NT2/D1 (cell line): ENCODE results near the gene ATXN7L3.
"Not testable (repeated sequence)": the region's sequence is repeated elsewhere in the genome, so short reads cannot be mapped to it uniquely, and the experiment has no call there.

Source experiments
- DNase-seq: peaks from one replicate; pipeline ENCODE4 v3.0.0-alpha.2; 2011; ENCODE audit warnings: low read depth, low spot score
- H3K27me3 ChIP-seq: 2 replicates; pipeline ENCODE4 v1.6.0; 2011; ENCODE audit warnings: mild to moderate bottlenecking; ENCODE audit not compliant: insufficient read length, insufficient read depth
- H3K36me3 ChIP-seq: 2 replicates; pipeline ENCODE4 v1.6.1; 2011; ENCODE audit warnings: mild to moderate bottlenecking, low read length, mixed read lengths; ENCODE audit not compliant: insufficient read depth, insufficient read length
- H3K4me1 ChIP-seq: 2 replicates; pipeline ENCODE4 v1.5.1; 2011; ENCODE audit not compliant: insufficient read depth, insufficient read length
- H3K4me3 ChIP-seq: 2 replicates; pipeline ENCODE4 v1.5.1; 2011; ENCODE audit warnings: low read depth; ENCODE audit not compliant: insufficient read length
- H3K9ac ChIP-seq: 2 replicates; pipeline ENCODE4 v1.6.0; 2011; ENCODE audit warnings: low read depth; ENCODE audit not compliant: insufficient read length
- H3K9me3 ChIP-seq: 2 replicates; pipeline ENCODE4 v1.5.1; 2011; ENCODE audit warnings: mild to moderate bottlenecking, low read length; ENCODE audit not compliant: insufficient read depth
- SUZ12 ChIP-seq: IDR thresholded peaks from 2 replicates; pipeline ENCODE4 v1.6.1; 2011; ENCODE audit not compliant: insufficient read length, insufficient read depth; ENCODE audit errors: extremely low read depth
- YY1 ChIP-seq: IDR thresholded peaks from 2 replicates; pipeline ENCODE4 v1.6.1; 2011; ENCODE audit not compliant: insufficient read length, insufficient read depth
- ZNF274 ChIP-seq: IDR thresholded peaks from 2 replicates; pipeline ENCODE4 v1.6.1; 2011; ENCODE audit warnings: mild to moderate bottlenecking, low read depth, low read length

ATXN7L3 gene

DNA sequence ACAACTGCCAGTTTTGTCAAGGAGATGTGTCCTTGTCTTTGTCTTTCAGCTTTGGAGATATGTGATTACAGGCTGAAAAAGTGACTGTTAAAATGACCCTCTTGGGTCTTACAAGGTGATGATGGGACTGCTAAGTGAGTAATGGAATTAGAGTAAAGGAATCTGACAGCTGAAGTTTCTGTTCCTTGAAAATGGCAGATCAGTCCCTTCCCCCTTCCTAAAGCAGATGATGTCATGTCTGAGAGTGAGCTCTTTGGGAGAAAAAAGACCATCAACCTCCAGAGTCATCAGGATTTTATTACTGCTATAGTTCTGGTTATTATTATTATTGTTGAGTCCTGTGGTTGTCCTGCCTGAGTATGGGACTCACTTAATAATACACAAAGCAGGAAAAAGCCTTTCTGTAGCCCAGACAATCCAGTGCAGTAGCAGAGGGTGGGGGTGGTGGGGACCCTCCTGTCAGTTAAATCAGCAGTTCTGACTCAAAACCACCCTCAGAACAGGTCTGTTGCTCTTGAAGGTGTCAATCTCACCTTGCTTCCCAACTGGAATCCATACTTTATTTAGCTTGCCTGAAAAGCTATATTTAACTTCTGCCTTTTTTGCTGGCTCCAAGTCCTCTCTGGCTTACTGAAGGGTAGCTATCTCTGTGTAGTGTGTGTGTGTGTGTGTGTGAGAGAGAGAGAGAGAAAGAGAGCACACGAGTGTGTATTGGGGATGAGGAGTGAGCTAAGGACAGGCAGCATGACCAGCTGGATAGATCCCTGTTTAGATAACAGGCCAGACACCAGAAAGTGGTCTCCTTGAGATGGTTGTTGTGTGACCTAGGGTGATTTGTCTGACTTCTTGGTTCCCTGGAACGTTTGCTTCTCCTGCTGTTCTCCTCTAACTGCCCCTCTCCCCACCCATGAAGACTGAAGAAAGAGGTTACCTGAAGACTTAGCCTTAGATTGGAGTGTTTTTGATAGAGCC, 53.0 kb downstream of the ATXN7L3 start:
- no peaks in the 10 kb centered on the region for H3K9me3 ChIP-seq
- H3K27me3 ChIP-seq = no peaks in the 10 kb centered on the region
- TF ChIP-seq ZNF274 (no peak), SUZ12 (no peak)
- H3K36me3 ChIP-seq = peaks cover 61% of the 10 kb centered on the region
- H3K4me1 ChIP-seq = no peaks in the 10 kb centered on the region
- H3K4me3 ChIP-seq = no peak overlapping the region
- DNase-seq = no peak
- no peak overlapping the region for H3K9ac ChIP-seq

DNA sequence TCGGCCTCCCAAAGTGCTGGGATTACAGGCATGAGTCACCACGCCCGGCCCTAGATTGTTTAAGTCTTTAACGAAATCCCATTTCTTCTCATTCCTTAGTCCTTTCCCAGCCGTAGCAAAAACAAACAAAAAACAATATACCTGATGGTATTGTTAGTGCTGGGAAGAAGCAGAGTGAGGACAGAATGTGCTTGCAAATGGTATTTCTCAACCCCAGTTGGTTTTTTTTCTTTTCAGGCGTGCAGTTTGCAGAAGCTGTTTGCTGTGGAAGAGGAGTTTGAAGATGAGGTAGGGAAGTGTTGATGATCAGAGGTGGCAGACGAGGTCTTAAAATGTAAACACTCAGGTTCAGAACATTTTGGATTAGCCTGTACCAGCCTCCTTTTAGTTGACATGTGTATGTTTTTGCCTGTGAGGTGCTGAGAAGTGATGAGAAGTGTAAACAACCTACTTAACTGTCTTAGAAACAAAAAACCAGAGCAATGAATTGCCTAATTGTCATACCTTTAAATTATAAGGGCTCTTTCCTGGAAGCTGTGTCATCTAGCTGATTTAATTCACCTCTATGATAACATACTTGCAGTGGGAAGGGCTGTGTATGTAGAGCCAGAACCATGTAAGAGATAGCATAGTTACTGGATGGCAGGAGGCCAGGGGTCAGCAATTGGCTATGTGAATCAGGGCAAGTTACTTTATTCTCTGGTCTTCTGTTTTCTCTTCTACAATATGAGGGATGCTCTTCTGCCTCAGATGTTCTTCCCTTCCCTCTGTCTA, 54.5 kb downstream of the ATXN7L3 start:
- H3K9ac ChIP-seq = no peak overlapping the region
- H3K36me3 ChIP-seq = peaks cover 50% of the 10 kb centered on the region
- no peak overlapping the region for H3K4me3 ChIP-seq
- H3K4me1 ChIP-seq = no peaks in the 10 kb centered on the region
- DNase-seq = no peak
- TF ChIP-seq YY1 (no peak), SUZ12 (no peak), ZNF274 (no peak)
- H3K9me3 ChIP-seq = no peaks in the 10 kb centered on the region
- no peaks in the 10 kb centered on the region for H3K27me3 ChIP-seq

DNA sequence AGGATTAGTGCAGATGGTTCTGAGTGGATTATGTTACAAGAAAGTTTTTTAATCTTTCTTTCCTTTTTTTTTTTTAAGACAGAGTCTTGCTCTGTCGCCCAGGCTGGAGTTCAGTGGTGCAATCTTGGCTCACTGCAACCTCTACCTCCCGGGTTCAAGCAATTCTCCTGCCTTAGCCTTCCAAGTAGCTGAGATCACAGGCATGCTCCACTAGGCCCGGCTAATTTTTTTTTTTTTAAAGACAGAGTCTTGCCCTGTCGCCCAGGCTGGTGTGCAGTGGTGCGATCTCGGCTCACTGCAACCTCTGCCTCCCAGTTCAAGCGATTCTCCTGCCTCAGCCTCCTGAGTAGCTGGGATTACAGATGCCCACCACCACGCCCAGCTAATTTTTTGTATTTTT, 55.8 kb downstream of the ATXN7L3 start:
- not testable (repeated sequence) for DNase-seq, H3K4me3 ChIP-seq, H3K27me3 ChIP-seq, H3K9ac ChIP-seq, H3K9me3 ChIP-seq, H3K4me1 ChIP-seq
- peaks cover 39% of the 10 kb centered on the region for H3K36me3 ChIP-seq
